IPS DF 19.7 (cell line): ENCODE data around the gene CD99L2.

Source experiments
- DNase-seq: peaks from one replicate; pipeline ENCODE4 v3.0.0-alpha.2; 2013; ENCODE audit warnings: low read depth, low spot score

CD99L2 gene

DNA sequence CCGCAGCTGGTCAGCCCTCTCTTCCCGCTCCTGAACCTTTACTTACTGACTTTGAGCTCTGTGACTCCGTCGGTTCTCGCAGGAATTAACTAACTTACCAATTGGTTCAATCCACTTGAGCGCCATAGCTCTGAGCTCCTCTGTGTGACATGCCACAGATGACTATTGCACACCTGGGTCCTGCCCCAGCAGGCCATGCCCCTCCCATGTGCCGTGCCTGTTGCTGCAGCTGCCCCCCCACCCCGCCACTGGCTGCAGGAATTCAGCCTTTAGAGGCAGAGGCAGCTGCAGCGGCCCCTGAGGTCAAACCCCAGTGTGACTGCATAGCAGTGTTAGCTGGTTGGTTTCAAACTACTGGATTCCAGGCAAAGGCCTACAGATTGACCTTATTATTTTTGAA is 134.7 kb downstream of the CD99L2 start:
- no peak for DNase-seq

DNA sequence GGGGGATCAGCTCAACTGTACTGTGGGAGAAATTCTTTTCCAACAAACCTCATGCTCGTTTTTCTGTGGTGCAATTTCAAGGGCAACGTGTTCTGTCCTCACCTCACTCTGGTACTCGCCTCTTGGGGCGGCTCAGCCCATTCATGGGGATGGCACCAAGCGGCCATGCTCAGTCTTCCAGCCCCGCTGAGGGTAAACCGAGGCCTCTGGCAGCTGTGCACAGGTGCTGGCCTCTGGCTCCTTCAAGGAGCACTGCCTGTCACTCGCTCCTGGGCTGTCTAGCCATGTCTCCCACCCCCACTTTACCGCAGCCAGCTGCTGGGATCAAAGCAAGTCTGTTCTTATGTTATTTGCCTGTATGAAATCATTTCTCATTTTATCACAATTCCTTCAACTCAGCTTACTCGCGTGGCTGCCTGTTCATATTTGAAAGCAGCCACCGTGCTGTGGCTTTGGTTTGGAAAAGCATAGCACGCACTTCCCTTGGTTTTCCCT is 135.1 kb downstream of the CD99L2 start:
- no peak for DNase-seq

DNA sequence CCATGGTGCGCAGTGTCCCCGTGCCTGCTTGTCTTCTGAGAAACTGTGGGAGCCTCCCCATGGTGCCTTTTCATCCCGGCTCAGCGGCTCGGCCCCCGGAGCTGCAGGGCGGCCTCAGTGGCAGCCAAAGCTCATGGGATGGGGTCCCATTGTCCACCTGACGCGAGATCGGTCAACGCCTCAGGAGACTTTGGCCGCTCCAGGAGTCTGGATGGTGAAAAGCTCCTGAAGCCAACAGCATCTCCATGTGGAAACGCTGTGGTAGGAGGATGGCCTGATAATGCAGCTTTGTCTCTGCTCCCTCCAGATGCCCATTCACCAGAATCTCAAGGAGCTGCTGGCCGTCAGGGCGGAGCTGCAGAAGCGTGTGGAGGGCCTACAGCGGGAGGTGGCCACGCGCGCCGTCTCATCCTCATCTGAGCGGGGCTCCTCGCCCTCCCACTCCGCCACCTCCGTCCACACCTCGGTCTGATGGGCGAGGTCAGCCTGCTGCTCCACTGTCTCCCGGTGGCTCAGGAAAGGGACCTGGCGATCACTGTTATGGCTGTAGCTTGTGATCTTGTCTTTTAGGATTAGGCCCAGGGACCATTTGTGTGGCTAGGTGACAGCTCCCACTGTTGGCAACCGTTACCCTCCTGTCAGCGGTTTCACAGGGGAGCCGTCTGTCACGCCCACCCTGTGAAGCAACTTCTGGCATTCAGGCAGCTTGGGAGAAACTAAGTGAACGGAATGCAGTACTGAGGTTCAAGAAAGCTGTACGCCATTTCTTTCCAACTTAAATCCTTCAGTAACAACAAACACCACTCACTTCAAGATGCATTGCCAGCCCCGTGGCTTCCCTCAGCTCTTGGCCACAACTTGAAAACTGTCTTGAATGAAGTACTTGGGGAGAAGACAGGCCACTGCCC is 136.0 kb downstream of the CD99L2 start:
- no peak for DNase-seq

DNA sequence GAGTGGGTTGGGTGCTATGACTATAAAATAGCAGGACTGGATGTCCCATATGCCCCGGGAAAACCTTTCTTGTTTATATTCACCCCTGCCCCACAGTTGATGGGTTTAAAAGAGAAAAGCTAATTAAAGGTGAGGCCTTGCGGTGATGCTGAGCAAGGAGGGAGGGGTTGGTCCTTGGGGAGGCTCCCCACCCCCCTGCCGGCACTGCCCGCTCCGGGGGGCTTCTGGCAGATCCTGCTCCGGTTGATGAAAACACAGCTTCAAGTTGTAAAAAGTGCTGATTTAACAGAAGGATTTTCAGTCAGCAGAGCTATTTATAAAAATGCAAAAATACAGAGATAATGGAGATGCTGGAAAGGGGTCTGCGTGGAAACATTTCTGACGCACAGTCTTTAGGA is 136.7 kb downstream of the CD99L2 start:
- DNase-seq, result no peak

DNA sequence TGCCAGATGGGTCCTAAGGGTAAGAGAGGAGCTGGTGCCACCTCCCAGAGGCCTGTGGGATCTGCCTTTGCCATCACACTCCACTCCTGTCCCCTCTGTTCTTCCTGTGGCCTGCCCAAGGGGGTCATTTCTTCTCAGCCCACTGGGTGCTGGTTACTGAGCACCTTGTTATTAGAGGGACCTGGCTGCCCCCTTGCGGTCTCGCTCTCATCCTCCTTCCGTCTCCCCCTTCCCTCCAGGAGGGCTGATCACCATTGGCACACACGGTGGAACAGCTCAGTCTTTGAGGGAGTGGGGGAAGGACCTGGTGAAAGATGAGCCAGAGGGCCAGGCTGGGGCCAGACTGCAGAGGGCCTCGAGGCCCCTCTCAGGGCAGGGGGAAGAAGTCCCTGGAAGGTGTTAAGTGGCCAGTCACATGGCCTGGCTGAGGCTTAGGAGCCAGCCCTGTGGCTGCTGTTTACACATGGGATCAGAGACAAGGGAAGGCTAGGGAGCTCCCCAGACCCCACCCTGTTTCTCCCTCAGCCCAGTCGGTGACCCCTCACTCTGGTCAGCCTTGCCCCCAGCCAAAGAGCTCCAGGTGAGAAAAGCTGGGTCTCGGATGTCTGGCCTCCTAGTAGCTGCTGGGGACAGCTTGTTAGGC is 137.2 kb downstream of the CD99L2 start:
- no peak for DNase-seq

DNA sequence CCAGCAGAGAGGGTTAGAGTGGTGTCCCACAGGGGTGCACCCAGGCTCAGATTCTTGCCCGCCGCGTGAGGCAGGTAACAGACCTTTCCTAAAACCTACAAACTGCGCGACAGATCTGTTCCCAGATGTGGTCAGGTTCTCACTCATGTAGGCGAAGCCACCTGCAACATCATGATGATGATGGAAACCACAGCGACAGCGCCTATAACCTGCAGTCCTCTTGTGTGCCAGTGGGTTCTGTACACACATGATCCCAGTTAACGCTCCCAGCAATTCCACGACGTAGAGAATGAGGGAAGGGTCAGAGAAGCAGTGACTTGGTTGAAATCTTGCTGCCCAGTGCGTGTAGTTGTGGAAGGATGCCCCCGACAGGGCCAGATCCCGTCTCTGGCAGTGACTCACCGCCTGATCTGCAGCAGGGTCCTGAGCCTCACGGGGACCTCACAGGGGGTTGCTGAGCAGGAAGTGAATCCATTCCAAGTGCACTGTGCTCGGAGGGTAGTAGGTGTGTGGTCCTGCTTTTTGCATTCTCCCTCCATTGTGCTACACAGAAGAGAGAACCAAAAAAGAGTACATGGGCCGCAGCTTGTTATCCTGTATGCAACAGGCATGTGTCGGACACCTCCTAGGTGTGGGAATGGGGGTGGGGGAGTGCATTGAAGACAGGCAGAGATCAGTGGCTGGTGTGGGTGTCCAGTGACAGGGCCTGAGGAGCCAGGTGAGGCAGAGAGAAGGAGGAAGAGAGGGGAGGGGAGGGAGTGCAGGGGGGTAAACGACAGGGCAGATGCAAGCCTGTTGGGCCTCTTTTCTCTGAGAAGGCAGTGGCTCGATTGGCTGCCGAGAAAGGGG is 138.7 kb downstream of the CD99L2 start:
- DNase-seq, result no peak

DNA sequence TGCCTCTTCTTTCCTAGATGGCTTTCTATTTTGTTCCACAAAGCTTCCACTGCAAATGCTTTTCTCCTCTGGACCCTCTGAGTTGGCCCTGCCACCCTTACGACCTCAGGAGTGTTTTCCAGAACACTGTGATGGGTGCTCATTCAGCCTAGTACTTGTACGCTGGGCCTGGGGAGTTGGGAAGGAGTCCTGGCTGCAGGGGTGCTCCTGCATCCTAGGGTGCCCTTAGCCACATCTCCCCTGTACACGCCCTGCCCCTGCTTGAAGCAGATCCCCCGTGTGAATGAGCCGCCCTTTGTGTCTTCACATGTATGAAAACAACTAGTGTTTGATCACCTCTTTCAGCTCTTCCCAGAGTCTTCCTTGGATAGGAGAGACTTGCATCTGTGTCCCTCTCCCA is 141.1 kb downstream of the CD99L2 start:
- DNase-seq, result no peak

DNA sequence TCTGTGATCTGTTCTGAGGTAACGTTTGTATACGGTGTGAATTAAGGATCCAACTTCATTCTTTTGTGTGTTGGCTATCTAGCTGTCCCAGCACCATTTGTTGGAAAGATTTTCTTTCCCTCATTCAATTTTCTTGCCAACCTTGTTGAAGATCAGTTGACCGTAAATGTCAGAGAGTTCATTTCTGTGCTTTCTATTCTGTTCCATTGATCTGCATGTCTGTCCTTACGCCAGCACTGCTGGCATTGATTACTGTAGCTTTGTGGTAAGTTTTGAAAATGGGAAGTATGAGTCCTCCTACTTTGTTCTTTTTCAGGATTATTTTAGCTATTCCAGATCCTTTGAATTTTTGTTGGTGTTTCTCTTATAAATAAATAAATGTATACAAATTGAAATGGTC is 144.5 kb downstream of the CD99L2 start:
- DNase-seq, result no peak

DNA sequence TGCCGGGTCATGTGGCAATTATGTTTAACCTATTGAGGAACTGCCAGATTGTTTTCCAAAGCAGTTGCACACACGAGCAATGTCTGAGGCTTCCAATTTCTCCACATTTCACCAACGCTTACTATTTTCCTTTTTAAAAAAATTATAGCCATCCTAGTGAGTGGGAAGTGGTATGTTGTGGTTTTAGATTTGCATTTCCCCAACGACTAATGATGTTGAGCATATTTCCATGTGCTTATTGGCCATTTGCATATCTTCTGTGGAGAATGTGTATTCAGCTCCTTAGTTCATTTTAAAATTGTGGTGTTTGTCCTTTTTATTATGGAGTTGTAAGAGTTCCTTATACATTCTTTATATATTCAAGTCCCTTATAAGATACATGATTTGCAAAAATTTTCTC is 145.1 kb downstream of the CD99L2 start:
- DNase-seq, result no peak

DNA sequence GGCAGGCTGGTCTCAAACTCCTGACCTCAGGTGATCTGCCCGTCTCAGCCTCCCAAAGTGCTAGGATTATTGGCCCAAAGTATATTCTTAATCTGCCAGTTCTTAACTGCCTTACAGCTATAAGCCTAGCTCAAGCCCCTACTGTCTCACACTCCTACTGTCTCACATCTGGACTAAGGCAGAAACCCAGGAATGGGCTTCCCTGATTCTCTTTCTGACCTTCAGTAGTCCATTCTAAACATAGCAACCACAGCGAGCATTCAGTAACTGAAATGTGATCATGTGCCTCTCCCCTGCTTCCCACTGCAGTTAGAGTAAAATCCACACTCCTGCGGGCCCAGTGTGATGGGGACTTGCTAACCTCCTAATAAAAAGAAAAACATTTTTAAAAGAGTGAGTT is 146.3 kb downstream of the CD99L2 start:
- no peak for DNase-seq

DNA sequence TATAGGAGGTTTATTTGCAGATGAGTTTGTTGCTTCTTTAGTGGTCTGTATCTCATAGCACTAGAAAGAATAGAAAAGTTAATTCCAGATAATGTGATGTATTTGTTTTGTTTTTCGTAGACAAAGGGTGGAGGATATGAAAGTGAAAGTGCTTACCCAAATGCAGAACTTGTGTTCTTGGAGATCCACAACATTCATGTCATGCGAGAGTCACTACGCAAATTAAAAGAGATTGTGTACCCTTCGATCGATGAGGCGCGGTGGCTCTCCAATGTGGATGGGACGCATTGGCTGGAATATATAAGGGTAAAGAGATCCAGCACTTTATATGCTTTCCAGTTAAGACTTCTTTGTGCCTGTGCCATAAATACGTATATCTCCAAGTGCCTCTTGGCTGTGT is 162.0 kb downstream of the CD99L2 start:
- no peak for DNase-seq

DNA sequence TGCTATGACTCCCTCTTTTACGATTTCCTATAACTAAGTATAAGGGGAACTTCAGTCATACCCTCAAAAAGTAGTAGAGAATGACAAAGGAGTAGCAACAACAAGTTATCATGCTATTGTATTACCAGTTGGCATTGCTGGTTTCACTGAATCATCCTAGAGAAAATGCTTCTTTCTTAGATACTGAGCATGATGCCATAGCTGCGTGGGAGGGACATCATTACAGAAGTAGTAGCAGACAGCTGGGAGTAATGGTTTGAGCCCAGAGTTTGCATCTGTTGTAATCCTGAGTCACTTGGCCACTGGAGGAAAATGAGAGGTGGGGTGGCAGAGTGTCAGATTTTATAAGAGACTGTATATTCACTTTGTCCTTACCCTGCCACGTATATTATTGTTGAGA is 166.7 kb downstream of the CD99L2 start:
- no peak for DNase-seq

DNA sequence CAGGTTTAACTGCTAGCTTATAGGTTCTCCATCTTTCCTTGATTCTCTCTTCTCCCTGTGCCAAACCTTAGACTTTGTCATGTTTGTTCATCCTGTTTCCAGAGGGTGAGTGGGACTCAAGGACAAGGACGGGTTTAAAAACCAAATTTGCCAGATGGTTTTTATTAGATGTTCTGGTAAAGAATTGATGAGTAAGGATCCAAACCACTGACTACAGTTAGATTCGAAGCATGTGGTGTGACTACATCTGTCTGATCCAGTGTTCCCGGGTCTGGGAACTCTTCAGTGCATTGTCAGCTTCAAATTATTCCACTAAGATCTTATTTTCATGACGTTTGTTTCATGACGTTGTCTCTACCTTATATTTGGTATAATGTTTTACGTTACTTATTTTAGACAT is 167.7 kb downstream of the CD99L2 start:
- no peak for DNase-seq

DNA sequence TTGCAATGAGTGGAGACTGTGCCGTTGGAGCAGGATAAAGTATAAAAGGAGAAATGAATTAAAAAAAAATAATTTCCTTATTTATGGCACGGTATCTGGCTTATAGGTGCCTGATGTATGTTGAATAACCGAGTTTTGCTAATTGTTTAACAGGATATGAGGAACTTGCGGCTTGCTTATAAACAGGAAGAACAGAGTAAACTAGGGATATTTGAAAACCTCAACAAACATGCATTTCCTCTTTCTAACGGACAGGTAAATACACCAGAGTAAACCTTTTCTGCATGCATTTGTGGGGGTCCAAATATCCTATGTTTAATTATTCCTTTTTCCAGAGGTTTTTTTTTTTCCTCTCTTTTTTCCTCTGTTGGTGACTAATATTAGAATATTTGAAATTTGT is 168.5 kb downstream of the CD99L2 start:
- DNase-seq, result no peak

DNA sequence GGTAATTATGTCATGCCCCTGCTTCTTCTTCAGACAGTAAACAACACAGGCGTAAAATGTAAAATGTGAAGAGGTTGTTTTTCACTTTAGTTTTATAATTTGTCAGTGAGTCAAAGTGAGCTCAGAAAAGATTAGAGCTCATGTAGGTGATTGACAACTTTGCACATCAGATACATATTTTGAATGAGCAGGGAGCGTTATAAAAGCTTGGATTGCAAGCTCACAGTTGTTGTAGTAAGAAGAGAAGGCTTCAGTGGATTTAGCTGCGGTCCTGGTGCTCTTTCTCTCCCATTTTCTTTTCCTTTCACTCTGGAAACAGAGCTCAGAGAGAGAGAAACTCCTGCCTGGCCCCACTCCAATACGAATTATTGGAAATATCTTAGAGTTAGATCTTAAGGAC is 178.8 kb downstream of the CD99L2 start:
- DNase-seq, result no peak
